ENCODE data around the gene MBD3. TPM values are rescaled to one million over a fixed set of nuclear protein-coding genes. Genes with fewer than 3 reads are reported as not detected.
"Not testable (repeated sequence)": the region's sequence is repeated elsewhere in the genome, so short reads cannot be mapped to it uniquely, and the experiment has no call there.

The MBD3 gene
- total RNA-seq, 1 experiment from 2014 or later = 158 TPM

DNA sequence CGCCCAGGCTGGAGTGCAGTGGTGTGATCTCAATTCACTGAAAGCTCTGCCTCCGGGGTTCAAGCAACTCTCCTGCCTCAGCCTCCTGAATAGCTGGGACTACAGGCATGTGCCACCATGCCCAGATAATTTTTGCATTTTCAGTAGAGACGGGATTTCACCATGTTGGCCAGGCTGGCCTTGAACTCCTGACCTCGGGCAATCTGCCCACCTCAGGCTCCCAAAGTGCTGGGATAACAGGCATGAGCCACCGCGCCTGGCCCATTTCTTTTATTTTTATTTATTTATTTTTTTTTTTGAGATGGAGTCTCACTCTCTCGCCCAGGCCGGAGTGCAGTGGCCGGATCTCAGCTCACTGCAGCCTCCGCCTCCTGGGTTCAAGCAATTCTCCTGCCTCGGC, 52.9 kb downstream of the MBD3 start:
- not testable (repeated sequence) for DNase-seq (ENCODE audit: low spot score)

DNA sequence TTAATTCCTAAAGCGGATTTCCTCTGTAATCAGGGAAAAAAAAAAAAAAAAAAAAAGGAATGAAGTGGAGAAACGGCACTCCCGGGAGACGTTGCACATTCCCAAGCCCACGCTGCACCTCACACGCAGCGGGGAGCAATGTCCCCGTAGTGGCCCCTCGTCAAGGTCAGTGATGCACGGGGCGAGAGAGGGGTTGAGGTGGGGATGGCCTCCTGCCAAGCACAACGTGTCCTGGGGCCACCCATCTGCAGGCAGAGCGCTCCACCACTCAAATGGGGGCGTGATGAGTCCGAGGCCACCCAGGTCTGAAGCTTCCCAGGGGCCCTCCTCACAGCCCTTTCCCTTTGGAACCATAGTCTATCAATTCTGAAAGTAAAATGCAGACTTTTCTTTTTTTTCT, 53.7 kb downstream of the MBD3 start:
- DNase-seq (ENCODE audit: low spot score) = no peak

GRCh38 chr19:1535699-1536098, 57.0 kb downstream of the MBD3 start:
- DNase-seq (ENCODE audit: low spot score) = not testable (repeated sequence)

DNA sequence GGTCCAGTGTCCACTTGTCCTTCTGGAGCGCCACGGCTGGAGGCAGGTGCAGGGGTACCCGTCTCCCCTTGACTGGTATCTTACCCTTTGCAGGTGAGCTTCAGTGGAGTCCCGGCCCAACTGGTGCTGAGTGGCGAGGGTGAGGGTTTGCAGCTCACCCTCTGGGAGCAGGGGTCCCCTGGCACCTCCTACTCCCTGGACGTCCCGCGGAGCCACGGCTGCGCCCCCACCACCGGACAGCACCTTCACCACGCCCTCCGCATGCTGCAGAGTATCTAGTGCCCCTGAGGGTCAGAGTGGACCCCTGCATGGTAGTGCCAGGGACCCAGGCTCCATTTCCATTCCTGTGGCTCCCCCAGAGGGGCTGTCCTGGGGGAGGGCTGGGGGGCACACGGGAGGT, 57.7 kb downstream of the MBD3 start:
- no peak for DNase-seq (ENCODE audit: low spot score)

DNA sequence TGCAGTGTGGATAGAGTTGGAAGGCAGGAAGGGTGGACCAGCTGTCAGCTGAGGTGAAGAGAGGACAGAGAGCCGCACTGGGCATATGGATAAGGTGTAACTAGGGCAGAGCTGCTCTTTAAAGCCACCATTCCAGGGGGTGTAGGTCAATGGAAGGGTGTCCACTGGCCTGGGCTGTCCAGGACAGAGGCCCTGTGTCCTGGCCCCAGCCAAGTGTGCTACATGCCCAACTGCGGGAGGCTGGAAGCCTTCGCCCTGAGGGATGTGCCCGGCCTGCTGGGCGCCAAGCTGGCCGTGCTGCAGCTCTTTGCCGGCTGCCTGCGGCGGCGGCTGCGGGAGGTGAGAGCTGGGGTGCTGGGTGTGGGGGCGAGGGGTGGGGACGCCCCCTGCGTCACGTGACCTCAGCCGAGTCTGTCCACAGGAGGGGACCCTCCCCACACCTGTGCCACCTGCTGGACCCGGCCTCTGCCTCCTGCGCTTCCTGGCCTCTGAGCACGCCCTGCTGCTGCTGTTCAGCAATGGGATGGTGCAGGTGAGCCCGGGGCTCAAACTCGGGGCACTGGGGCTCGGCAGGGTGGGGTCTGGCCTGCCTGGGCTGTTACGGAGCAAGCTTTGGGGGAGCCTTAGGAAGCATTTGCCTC, 59.0 kb downstream of the MBD3 start:
- no peak for DNase-seq (ENCODE audit: low spot score)

- DNase-seq (ENCODE audit: low spot score) = no peak
Observed at GRCh38 chr19:1532003-1532402, 60.7 kb downstream of the MBD3 start.

- no peak for DNase-seq (ENCODE audit: low spot score)
Observed at GRCh38 chr19:1531587-1531986, 61.1 kb downstream of the MBD3 start.

DNA sequence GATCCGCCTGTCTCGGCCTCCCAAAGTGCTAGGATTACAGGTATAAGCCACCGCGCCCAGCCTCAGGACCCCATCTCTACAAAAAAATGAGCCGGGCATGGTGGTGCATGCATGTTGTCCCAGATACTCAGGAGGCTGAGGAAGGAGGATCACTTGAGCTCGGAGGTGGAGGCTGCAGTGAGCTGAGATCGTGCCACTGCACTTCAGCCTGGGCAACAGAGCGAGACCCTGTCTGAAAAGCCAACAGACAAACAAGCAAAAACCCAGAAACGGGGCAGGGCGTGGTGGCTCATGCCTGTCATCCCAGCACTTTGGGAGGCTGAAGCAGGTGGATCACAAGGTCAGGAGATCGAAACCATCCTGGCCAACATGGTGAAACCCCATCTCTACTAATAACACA, 61.8 kb downstream of the MBD3 start:
- not testable (repeated sequence) for DNase-seq (ENCODE audit: low spot score)

DNA sequence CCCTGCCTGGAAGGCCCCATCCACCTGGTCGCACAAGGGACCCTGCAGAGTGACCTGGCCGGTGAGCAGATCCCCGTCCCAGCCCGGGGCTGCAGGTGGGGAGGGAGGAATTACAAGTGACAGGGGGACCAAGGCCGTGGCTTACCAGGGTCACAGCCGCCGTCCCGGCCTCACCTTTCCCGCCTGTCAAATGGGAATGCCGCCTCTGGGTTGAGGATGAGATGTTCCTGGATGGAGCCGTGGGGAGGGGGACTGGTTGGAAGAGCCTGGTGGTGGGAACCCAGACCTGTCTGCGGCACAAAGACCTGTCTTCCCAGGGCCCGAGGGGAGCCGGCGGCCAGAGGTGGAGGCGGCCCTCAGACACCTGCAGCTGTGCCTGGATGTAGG, 63.2 kb downstream of the MBD3 start:
- no peak for DNase-seq (ENCODE audit: low spot score)

GRCh38 chr19:1528596-1529429, 63.9 kb downstream of the MBD3 start:
- no peak for DNase-seq (ENCODE audit: low spot score)

GRCh38 chr19:1527650-1528309, 64.9 kb downstream of the MBD3 start:
- no peak for DNase-seq (ENCODE audit: low spot score)

DNA sequence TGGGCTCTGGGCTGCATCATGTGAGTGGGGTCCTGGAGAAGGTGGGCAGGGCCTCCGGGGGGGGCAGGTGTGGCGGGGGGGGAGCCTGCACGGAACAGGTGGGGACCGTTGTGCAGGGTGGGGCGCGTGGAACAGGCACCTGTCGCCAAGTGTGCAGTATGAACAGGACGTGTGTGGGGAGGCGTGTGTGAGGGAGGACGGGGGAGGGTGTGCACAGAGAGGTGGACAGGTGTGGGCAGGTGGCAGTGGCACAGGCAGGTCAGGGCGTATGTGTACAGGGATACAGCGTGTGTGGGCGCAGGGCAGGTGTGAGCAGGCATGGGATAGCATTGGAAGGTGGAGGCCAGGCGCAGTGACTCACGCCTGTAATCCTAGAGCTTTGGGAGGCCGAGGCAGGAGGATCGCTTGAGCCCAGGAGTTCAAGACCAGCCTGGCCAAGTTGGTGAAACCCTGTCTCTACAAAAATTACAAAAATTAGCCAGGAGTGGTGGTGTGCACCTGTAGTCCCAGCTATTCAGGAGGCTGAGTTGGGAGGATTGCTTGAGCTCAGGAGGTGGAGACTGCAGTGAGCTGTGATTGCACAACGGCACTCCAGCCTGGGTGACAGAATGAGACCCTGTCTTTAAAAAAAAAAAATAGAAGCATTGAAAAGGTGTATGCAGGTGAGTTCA, 65.6 kb downstream of the MBD3 start:
- DNase-seq (ENCODE audit: low spot score) = no peak

DNA sequence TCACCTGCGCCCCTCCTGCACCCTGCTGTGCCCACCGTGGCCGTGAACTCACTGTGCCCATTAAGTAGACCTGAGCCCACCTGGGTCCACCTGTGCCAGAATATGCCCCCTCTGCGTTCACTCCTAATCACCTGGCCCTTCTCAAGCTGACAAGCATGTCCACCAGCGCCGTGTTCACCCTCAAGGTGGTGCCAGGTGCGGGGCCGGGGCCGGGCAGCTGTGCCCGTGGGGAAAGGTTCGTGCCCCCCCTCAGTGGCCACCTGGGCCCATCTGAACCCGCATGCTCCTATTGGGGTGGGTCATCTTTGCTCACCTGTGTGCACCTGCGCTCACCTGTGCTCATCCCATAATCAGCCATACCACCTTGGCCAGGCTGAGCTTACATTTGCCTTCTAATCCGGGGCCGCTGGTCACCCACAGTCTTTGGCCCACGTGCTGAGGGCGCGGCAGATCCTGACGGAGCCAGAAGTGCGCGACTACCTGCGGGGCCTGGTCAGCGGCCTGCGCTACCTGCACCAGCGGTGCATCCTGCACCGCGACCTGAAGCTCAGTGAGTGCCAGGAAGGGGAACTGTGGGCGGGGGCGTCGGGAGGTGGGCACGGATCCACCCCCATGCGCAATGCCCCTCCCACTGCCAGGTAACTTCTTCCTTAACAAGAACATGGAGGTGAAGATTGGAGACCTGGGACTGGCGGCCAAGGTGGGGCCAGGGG, 66.4 kb downstream of the MBD3 start:
- no peak for DNase-seq (ENCODE audit: low spot score)

GRCh38 chr19:1525343-1525742, 67.3 kb downstream of the MBD3 start:
- DNase-seq (ENCODE audit: low spot score) = no peak

DNA sequence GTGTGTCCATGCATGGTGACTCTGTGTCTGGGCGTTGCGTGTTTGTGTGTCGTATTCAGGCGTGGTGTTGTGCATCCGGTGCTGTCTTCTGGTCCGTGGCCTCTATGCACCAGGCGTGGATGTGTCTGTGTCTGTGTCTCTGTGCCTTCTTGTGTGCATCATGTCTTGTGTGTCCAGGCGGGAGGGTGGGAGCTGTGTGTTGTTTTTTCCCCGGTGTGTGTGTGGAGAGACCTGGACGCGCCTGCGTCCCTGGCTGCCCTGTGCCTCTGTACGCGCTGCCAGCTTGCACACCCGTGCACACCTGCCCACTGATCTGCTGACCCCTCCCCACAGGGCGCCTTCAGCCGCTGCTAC, 67.7 kb downstream of the MBD3 start:
- DNase-seq (ENCODE audit: low spot score) = no peak

DNA sequence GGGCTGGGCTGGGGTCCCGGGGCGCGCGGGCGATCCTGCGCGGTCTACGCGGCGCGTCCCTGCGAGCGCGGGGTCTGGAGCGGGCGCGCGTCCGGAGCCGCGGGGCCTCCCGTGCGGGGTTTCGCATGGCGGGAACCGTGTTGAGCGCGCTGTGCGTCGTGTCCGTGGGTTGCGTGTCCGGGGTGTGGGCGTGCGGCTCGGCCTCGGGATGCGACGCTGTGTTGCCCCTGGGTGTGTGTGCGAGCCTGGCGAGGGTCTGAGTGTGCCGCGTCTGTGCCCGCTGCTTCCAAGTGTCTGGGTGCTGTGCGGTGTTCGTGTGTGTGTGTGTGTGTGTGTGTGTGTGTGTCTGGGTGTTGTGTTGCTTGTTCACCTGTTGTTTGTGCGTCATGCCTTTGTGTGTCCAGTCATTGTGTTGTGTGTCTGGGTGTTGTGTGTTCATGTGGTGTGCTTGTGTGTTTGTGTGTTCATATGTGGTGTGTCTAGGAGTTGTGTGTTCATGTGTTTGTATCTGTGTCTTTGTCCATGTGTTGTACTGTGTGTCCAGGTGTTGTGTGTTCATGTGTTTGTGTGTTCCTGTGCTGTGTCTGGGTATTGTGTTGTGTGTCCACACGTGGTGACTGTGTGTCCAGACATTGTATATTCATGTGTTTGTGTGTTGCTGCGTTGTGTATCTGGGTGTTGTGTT, 68.2 kb downstream of the MBD3 start:
- DNase-seq (ENCODE audit: low spot score) = no peak

Other genes with a start within 250 kb of the MBD3 start
- 169 and 186 TPM in 2 replicates for gene NDUFS7, start 209.0 kb downstream of the MBD3 start, total RNA-seq (2014; rRNA removed; shearing (Covaris generic))
- gene GAMT, start 191.3 kb downstream of the MBD3 start, total RNA-seq (2014; rRNA removed; shearing (Covaris generic)) = 101 and 117 TPM in 2 replicates
- gene DAZAP1, start 185.3 kb downstream of the MBD3 start, total RNA-seq (2014; rRNA removed; shearing (Covaris generic)) = 84.8 and 110 TPM in 2 replicates
- gene RPS15, start 154.5 kb downstream of the MBD3 start, total RNA-seq (2014; rRNA removed; shearing (Covaris generic)) = 2,554 and 2,923 TPM in 2 replicates
- 0.79 and 5.5 TPM in 2 replicates for gene APC2, start 142.7 kb downstream of the MBD3 start, total RNA-seq (2014; rRNA removed; shearing (Covaris generic))
- gene C19orf25, start 113.7 kb downstream of the MBD3 start, total RNA-seq (2014; rRNA removed; shearing (Covaris generic)) = 44.0 and 60.4 TPM in 2 replicates
- 3.1 and 5.4 TPM in 2 replicates for gene PCSK4, start 102.5 kb downstream of the MBD3 start, total RNA-seq (2014; rRNA removed; shearing (Covaris generic))
- 4.1 and 4.3 TPM in 2 replicates for gene REEP6, start 101.7 kb downstream of the MBD3 start, total RNA-seq (2014; rRNA removed; shearing (Covaris generic))
- gene ADAMTSL5, start 79.8 kb downstream of the MBD3 start, total RNA-seq (2014; rRNA removed; shearing (Covaris generic)) = 3.9 and 6.4 TPM in 2 replicates
- gene PLK5, start 68.8 kb downstream of the MBD3 start, total RNA-seq (2014; rRNA removed; shearing (Covaris generic)) = 0.22 TPM in 1 of 2 replicates, not detected in the other
- gene MEX3D, start 24.5 kb downstream of the MBD3 start, total RNA-seq (2014; rRNA removed; shearing (Covaris generic)) = 63.7 and 79.0 TPM in 2 replicates
- gene UQCR11, start 12.6 kb upstream of the MBD3 start, total RNA-seq (2014; rRNA removed; shearing (Covaris generic)) = 74.2 and 88.5 TPM in 2 replicates
- 219 and 238 TPM in 2 replicates for gene TCF3, start 59.8 kb upstream of the MBD3 start, total RNA-seq (2014; rRNA removed; shearing (Covaris generic))
- gene ONECUT3, start 160.6 kb upstream of the MBD3 start, total RNA-seq (2014; rRNA removed; shearing (Covaris generic)) = not detected in 2 replicates
- 8.6 and 12.4 TPM in 2 replicates for gene ATP8B3, start 219.4 kb upstream of the MBD3 start, total RNA-seq (2014; rRNA removed; shearing (Covaris generic))